Hepatocyte (in vitro differentiated cells): Measurements from ENCODE around the gene GGTLC3.
"Not testable (repeated sequence)": the region's sequence is repeated elsewhere in the genome, so short reads cannot be mapped to it uniquely, and the experiment has no call there.

Experiments used
- CTCF ChIP-seq: fragments of 200-600 bp; sonication (generic); IDR thresholded peaks from 2 replicates; pipeline ENCODE4 v1.5.1; 2016; ENCODE audit warnings: antibody characterized with exemption, mild to moderate bottlenecking; ENCODE audit not compliant: poor library complexity
- EZH2 ChIP-seq: fragments of 200-600 bp; sonication (generic); IDR thresholded peaks from 2 replicates; pipeline ENCODE4 v1.6.1; 2016; ENCODE audit warnings: antibody characterized with exemption, mild to moderate bottlenecking, borderline replicate concordance
- EZH2phosphoT487 ChIP-seq: fragments of 200-600 bp; sonication (generic); IDR thresholded peaks from one replicate; pipeline ENCODE4 v1.6.1; 2018; ENCODE audit warnings: antibody characterized with exemption, mild to moderate bottlenecking, low read depth, moderate library complexity; ENCODE audit not compliant: unreplicated experiment, severe bottlenecking

- TF ChIP-seq CTCF, EZH2phosphoT487, EZH2: not testable (repeated sequence)
Measured at GRCh38 chr22:18512378-18512777, 5.6 kb downstream of the GGTLC3 start.
